ENCODE measurements around the gene SLC37A4. TPM values are rescaled to one million over a fixed set of nuclear protein-coding genes. Genes with fewer than 3 reads are reported as not detected.
"Not testable (repeated sequence)": the region's sequence is repeated elsewhere in the genome, so short reads cannot be mapped to it uniquely, and the experiment has no call there.

The SLC37A4 gene
- total RNA-seq, 1 experiment from 2014 or later: 14.2 TPM

DNA sequence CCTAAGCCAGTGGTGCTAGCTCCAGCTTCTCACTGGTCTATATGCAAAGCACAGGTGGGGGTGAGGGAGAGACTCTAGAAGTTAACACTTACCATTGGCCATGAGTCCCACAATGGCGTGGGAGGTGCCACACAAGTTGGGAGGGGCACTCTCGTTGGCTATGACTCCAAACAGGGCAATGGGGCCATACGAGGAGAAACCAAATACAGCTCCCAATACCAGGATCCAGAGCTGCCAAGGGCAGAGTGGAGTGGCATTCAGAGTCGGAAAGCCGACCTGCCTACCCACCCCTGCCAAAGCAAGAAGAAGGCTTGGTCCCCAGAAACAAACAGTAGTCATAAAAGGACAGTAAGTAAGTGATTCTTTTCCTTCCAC lies 5.6 kb downstream of the SLC37A4 start:
- no peak for DNase-seq (ENCODE audit: low read depth, low spot score)
- in situ Hi-C loops (cut with HindIII; ENCODE audit: low pct_unique_long_range_greater_than_20kb, low sequenced_read_pairs): no loop called here

DNA sequence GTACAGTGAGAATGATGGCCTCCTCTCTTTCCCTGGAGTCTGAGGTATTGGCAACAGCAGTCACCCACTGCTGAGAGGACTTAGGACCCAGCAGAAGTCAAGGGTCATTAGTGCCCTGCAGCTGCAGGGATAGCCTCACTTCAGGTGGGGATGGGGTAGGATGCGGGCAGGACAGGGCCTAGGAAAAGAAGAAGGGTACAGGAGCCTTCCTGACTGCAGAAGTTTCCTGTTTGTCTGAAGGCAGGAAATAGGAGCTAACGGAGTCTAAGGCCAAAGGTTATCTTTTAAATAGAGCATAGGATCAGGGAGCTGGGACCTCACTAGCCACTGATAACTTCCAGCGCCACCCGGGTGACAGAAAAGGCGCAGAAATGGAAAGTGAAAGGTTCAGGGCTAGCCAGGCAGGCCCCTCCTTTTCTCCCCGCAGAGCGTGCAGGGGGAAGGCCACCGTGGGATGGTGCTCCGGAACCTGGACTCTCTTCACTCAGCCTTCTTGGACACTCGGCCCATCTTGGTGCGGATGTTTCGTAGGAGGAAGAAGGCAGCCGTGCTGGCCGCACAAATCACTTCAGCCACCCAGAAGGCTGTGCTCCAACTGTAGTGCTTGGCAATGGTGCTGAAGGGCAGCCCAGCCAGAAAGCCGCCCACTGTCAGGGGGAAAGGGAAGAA lies 6.1 kb downstream of the SLC37A4 start:
- no peak for DNase-seq (ENCODE audit: low read depth, low spot score)
- in situ Hi-C loops (cut with HindIII; ENCODE audit: low pct_unique_long_range_greater_than_20kb, low sequenced_read_pairs): no loop called here

DNA sequence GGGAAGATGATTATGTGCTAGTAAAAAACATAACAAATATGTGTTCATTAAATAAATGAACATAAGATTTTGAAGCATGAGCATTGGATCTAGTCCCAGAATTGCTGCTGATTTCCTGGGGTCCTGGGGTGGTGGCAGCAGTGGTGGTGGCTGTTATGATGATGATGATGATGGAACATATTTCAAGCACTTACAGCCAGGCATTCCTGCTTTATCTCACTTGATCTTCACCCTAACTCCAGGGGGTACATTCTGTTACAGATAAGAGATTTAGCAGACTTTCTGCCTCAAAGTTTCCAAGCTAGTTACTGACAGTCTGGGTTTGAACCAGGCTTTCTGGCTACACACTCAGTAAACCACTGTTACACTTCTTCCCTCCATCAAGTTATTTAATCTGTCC lies 6.9 kb downstream of the SLC37A4 start:
- no peak for DNase-seq (ENCODE audit: low read depth, low spot score)
- in situ Hi-C loops (cut with HindIII; ENCODE audit: low pct_unique_long_range_greater_than_20kb, low sequenced_read_pairs): no loop called here

DNA sequence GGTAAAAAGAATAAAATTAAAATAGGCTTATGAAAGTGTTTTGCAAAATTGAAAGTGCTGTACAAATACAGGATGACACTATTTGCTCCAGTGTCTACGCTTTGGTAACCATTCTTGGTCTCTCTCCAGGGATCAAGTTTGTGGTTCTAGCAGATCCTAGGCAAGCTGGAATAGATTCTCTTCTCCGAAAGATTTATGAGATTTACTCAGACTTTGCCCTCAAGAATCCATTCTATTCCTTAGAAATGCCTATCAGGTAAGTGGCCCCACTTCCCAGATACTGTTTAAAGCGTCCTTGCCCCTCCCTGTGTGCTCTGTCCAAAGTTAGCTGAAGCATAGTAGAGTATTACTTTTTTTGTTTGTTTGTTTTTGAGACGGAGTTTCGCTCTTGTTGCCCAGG lies 9.0 kb downstream of the SLC37A4 start:
- DNase-seq (ENCODE audit: low read depth, low spot score): no peak
- in situ Hi-C loops (cut with HindIII; ENCODE audit: low pct_unique_long_range_greater_than_20kb, low sequenced_read_pairs): no loop called here

DNA sequence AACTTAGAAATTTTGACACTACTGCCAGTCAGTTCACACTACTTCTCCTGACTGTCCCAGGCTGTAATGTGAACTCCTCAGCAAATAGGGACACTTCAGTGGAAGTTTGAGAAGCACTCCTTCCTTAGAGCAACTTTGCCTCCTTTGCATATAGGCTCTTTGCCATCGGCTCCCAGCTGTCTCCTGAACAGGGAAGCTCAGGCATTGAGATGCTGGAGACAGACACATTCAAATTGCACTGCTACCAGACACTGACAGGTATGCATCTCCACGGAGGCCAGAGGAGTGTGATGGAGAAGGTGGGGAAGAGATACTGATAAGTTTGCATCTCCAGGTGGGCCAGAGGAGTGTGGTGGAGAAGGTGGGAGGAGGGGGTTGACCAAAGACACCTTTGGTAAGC lies 10.7 kb downstream of the SLC37A4 start:
- no peak for DNase-seq (ENCODE audit: low read depth, low spot score)
- in situ Hi-C loops (cut with HindIII; ENCODE audit: low pct_unique_long_range_greater_than_20kb, low sequenced_read_pairs): no loop called here

DNA sequence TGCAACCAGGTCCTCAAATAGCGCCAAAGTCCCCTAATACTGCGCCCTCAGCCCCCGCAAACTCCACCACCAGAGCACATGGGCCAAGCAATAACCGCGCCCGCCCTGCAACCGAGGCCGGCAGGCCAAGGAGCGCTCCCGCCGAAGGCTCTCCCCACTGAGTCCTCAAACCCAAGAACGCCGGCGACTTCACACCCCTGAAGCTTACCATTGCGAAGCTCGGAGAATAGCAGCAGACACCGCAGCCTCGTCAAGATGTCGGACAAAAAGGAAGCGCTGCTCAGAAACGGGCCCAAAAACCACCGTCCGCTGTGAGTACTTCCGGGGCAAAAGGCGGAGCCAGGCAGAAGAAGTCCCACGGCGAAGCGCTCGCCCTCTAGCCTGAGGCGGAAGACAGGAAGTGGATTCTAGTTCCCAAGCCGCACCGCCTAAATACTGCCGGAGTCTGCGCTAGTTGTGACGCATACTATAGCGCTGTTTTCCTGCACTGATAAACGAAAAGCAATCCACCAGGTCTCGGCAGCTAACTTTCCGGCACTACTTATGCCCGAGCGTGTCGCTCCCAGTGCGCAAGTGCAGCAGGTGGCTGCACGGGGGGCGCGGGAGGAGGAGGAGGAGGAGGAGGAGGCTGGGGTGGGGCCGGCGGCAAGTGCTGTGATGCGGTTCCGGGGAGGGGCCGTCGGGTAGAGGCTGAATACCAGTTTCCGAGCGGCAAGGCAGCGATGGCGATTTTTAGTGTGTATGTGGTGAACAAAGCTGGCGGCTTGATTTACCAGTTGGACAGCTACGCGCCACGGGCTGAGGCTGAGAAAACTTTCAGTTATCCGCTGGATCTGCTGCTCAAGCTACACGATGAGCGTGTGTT lies 12.4 kb downstream of the SLC37A4 start, which contains the start of the genes RPS25 and TRAPPC4:
RPS25 (minus strand) TSS at position 270 of the 865 bp plus-strand sequence; CDS start at position 211, 59 bp downstream.
TRAPPC4 (plus strand) TSS at position 693 of the 865 bp plus-strand sequence; CDS start at position 723, 30 bp downstream.
- in situ Hi-C loops (cut with HindIII; ENCODE audit: low pct_unique_long_range_greater_than_20kb, low sequenced_read_pairs): no loop called here
- DNase-seq (ENCODE audit: low read depth, low spot score): peak; percentile 93

DNA sequence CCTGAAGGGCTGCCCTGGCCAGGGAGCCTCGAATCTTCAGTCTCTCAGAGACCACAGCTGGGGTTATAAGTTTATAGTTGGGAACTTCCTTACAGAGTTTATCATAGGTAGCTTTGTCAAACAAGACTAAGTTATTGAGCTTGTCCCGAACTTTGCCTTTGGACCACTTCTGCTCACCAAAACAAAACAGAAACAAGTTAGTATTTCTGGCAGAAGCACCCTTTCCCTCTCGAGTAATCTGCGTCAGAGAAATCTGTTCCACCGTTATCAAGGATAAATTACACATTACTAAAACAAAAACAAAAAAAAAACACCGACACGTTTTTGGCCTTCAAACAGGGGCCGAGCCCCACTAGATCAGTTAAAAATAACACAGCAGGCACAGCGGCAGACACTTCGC lies 13.3 kb downstream of the SLC37A4 start:
- DNase-seq (ENCODE audit: low read depth, low spot score); in situ Hi-C loops (cut with HindIII; ENCODE audit: low pct_unique_long_range_greater_than_20kb, low sequenced_read_pairs): not testable (repeated sequence)

DNA sequence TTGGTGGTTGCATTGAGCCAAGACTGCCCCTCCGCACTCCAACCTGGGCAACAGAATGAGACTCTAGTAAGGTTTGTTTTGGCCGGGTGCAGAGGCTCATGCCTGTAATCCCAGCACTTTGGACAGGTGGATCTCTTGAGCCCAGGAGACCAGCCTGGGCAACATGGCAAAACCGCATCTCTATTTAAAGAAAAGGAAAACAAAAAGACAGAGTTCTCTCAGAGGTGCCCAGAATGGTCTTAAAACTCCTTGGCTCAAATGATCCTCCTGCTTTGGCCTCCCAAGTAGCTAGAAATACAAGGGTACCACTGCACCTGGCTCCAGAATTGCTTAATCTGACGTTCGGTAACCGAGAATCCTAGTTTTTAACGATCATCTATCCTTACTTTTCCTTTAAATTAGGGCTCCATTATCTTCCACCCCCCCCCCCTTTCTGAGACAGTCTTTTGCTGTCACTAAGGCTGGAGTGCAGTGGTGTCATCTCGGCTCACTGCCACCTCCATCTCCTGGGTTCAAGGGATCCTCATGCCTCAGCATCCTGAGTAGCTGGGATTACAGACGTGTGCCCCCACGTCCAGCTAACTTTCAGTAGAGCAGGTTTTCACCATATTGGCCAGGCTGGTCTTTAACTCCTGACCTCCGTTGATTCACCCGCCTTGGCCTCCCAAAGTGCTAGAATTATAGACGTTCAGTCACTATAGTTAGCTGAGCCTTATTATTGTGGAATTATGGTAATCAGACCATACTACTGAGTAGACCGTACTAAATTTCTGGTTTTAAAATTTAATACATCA lies 14.3 kb downstream of the SLC37A4 start:
- DNase-seq (ENCODE audit: low read depth, low spot score): no peak
- in situ Hi-C loops (cut with HindIII; ENCODE audit: low pct_unique_long_range_greater_than_20kb, low sequenced_read_pairs): no loop called here

DNA sequence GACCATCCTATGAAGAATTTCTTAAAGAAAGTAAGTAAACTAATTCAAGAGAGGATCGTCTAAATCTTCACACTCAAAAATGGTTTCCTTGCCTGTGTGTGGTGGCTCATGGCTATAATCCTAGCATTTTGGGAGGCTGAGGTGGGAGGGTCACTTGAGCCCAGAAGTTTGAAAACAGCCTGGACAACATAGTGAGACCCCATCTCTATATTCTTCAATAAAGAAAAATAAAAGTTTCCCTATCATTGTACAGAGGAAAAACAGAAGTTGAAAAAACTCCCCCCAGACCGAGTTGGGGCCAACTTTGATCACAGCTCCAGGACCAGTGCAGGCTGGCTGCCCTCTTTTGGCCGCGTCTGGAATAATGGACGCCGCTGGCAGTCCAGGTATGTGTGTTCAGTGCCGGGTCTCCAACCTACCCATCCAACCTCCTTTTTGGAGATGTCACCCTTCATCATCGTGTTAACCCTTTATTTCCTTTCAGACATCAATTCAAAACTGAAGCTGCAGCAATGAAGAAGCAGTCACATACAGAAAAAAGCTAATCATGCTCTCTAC lies 15.5 kb downstream of the SLC37A4 start:
- in situ Hi-C loops (cut with HindIII; ENCODE audit: low pct_unique_long_range_greater_than_20kb, low sequenced_read_pairs): no loop called here
- peak; percentile 40 for DNase-seq (ENCODE audit: low read depth, low spot score)

DNA sequence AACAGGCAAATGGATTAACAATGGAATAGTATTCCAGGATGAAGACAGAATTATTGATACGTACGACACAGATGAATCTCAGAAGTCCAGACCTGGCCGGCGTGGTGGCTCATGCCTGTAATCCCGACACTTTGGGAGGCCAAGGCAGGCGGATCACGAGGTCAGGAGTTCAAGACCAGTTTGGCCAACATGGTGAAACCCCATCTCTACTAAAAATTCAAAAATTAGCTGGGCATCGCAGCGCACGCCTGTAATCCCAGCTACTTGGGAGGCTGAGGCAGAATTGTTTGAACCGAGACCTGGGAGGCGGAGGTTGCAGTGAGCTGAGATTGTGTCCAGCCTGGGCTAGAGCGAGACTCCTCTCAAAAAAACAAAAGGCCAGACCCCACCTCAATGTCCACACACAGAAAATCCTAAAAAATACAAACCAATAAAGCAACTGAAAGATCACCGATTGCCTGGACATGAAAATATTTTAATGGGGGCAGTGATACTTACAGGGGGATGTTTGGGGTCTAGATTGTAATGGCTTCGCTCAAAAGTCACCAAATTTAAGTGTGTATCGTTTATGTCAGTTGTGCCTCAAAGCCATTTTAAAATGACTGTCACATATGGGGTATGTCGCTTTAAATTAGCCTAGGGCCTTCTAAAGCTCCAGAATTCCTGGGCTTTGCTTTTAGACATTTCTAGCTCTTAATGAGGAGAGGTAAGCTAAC lies 16.3 kb downstream of the SLC37A4 start:
- DNase-seq (ENCODE audit: low read depth, low spot score): no peak
- in situ Hi-C loops (cut with HindIII; ENCODE audit: low pct_unique_long_range_greater_than_20kb, low sequenced_read_pairs): no loop called here

DNA sequence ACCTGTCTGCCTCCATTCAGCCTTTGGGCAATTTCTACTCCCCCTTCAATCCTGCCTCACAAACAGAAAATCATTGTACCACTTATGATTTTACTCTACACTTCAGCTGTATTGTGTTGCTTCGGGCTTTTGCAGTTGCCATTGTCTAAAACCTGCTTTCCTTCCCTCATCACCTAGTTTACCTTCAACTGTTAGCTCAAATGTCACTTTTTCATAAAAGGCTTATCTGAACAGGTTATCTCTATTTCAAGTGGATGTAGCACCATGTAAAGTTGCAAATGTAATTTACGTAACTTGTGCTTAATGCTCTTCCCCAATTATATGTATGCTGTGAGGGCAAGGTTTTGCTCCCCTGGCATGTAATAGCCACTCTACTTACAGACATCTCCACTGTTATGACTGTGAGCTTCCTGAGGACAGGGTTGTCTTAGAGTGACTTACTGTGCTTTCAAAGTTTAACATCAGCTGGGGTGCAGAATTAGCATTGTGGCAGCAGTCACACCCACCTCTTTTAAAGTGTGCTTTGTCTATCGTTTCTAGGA lies 18.0 kb downstream of the SLC37A4 start:
- DNase-seq (ENCODE audit: low read depth, low spot score): no peak
- in situ Hi-C loops (cut with HindIII; ENCODE audit: low pct_unique_long_range_greater_than_20kb, low sequenced_read_pairs): no loop called here

DNA sequence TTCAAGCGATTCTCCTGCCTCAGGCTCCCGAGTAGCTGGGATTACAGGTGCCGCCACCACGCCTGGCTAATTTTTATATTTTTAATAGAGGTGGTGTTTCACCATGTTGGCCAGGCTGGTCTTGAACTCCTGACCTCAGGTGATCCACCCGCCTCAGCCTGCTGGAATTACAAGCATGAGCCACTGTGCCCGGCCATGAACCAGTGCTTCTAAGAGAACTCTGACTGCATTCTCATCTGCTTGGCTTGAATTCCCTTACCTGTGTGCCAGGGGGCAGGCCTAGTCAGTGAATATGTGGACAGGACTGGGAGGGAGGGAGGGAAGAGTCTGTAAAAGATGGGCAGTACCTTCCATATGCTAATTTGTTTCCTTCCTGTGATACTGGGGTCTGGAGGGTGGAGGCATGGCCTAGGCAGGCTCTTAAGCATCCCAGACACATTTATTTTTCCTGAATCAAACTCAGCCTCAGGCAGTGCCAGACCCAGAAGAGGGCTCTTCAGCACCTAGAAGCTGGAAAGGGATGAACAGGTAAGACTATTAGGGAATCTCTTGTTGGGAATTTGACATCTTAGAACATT lies 19.1 kb downstream of the SLC37A4 start:
- DNase-seq (ENCODE audit: low read depth, low spot score): no peak
- in situ Hi-C loops (cut with HindIII; ENCODE audit: low pct_unique_long_range_greater_than_20kb, low sequenced_read_pairs): no loop called here

DNA sequence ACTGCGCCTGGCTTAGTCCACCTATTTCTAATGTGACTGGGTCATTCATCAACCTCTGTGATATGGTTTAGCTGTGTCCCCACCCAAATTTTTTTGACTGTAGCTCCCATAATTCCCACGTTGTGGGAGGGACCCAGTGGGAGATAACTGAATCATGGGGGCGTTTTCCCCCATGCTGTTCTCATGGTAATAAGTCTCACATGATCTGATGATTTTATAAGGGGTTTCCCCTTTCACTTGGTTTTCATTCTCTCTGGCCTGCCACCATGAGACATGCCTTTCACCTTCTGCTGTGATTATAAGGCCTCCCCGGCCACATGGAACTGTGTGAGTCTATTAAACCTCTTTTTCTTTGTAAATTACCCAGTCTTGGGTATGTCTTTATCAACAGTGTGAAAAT lies 24.0 kb downstream of the SLC37A4 start:
- no peak for DNase-seq (ENCODE audit: low read depth, low spot score)
- in situ Hi-C loops (cut with HindIII; ENCODE audit: low pct_unique_long_range_greater_than_20kb, low sequenced_read_pairs): no loop called here

DNA sequence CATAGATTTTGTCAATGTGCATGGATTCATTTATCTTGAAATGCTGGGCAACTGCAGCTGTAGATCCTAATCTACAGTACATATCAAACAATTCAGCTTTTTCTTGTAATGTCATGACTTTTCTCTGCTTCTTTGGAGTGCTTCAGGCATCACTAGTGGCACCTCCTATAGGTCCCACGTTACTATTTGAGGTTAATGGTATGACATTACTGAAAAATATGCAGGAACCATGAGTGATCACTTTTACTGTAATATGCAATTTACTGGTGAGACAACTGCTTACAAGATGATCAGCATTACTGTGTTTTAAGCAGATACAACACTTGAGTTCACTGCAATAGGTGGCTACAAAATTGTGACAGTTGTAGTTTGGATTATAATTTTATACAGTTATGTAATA lies 29.8 kb downstream of the SLC37A4 start:
- in situ Hi-C loops (cut with HindIII; ENCODE audit: low pct_unique_long_range_greater_than_20kb, low sequenced_read_pairs): no loop called here
- no peak for DNase-seq (ENCODE audit: low read depth, low spot score)

DNA sequence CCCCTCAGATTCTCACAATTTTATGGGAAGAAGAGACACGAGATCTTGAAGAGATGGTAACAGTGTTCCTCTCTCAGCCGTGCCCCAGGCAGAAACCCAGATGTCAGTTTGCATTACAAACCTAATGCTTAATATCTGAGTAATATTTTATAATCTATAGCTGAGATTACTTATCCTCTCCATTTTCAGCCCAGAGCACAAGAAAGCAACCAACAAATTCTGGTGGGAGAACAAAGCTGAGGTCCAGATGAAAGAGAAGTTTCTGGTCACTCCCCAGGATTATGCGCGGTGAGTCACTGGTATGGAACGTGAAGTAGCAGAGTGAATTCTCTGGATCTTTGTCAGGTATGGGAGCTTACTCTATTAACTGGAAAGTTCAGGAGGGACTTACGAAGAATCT lies 31.9 kb downstream of the SLC37A4 start:
- in situ Hi-C loops (cut with HindIII; ENCODE audit: low pct_unique_long_range_greater_than_20kb, low sequenced_read_pairs): no loop called here
- DNase-seq (ENCODE audit: low read depth, low spot score): no peak

DNA sequence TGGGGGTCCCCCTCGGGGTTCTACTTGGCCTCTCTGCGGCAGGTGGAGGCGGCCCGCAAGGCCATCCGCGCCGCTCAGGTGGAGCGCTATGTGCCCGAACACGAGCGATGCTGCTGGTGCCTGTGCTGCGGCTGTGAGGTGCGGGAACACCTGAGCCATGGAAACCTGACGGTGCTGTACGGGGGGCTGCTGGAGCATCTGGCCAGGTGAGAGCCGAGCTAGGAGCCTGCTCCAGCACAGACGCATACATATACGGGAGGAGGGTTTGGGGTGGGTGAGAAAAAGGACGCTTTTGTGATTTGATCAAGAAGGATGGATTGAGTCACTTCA lies 32.3 kb downstream of the SLC37A4 start:
- in situ Hi-C loops (cut with HindIII; ENCODE audit: low pct_unique_long_range_greater_than_20kb, low sequenced_read_pairs): no loop called here
- no peak for DNase-seq (ENCODE audit: low read depth, low spot score)
